Body of pancreas (tissue), 4 donors: ENCODE data around the gene SETDB2.

Experiments
- POLR2A ChIP-seq, 3 donors: fragments of 450-650 bp; IDR thresholded peaks; one replicate each; pipeline ENCODE4 v1.6.1; 2016; ENCODE audit warnings: antibody characterized with exemption in 3 of 3, mild to moderate bottlenecking in 2 of 3
- TF ChIP-seq, protein P1 (sequence below), 7 experiments: fragments of 450-650 bp in 4 of 7; fragments of 200-600 bp in 3 of 7; sonication (generic) in 3 of 7; IDR thresholded peaks; one replicate each; pipeline ENCODE4 v1.5.1; 2016 to 2019; ENCODE audit warnings: antibody characterized with exemption in 7 of 7

GRCh38 chr13:49455007-49455398 is 10.9 kb downstream of the SETDB2 start:
- TF ChIP-seq, protein P1, sequence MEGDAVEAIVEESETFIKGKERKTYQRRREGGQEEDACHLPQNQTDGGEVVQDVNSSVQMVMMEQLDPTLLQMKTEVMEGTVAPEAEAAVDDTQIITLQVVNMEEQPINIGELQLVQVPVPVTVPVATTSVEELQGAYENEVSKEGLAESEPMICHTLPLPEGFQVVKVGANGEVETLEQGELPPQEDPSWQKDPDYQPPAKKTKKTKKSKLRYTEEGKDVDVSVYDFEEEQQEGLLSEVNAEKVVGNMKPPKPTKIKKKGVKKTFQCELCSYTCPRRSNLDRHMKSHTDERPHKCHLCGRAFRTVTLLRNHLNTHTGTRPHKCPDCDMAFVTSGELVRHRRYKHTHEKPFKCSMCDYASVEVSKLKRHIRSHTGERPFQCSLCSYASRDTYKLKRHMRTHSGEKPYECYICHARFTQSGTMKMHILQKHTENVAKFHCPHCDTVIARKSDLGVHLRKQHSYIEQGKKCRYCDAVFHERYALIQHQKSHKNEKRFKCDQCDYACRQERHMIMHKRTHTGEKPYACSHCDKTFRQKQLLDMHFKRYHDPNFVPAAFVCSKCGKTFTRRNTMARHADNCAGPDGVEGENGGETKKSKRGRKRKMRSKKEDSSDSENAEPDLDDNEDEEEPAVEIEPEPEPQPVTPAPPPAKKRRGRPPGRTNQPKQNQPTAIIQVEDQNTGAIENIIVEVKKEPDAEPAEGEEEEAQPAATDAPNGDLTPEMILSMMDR (IDR thresholded peaks at IDR 0.05) = no peak
- TF ChIP-seq POLR2A (IDR thresholded peaks at IDR 0.05) = no peak
